RWPE2 (cell line): Measurements from ENCODE around the gene MAP2.

Experiments used
- ATAC-seq: fragments of 200-7000 bp; cut with Tn5 transposase; 3 replicates; pipeline ENCODE4 v1.9.1; 2021; ENCODE audit warnings: low read depth
- DNase-seq: peaks from one replicate; pipeline ENCODE4 v3.0.0-alpha.2; 2020; ENCODE audit warnings: low spot score
- H3K27ac ChIP-seq: fragments of 450-650 bp; 2 replicates; pipeline ENCODE4 v1.5.1; 2017; ENCODE audit warnings: mild to moderate bottlenecking; ENCODE audit not compliant: poor library complexity, severe bottlenecking
- H3K27me3 ChIP-seq: fragments of 250-450 bp; sonication (Bioruptor Pico); 2 replicates; pipeline ENCODE4 v1.5.1; 2021; ENCODE audit warnings: mild to moderate bottlenecking, moderate library complexity; ENCODE audit not compliant: insufficient read depth, poor library complexity, severe bottlenecking
- H3K36me3 ChIP-seq: fragments of 250-450 bp; sonication (Bioruptor Pico); 2 replicates; pipeline ENCODE4 v1.5.1; 2020; ENCODE audit warnings: low read depth, mild to moderate bottlenecking, moderate library complexity
- H3K4me1 ChIP-seq: fragments of 250-450 bp; sonication (Bioruptor Pico); 2 replicates; pipeline ENCODE4 v1.5.1; 2021; ENCODE audit warnings: mild to moderate bottlenecking, moderate library complexity; ENCODE audit not compliant: insufficient read depth, poor library complexity, severe bottlenecking
- H3K4me3 ChIP-seq: fragments of 250-450 bp; sonication (Bioruptor Pico); 2 replicates; pipeline ENCODE4 v1.5.1; 2021; ENCODE audit warnings: mild to moderate bottlenecking, moderate library complexity; ENCODE audit not compliant: severe bottlenecking
- H3K9me3 ChIP-seq: fragments of 250-450 bp; sonication (Bioruptor Pico); 2 replicates; pipeline ENCODE4 v1.5.1; 2021; ENCODE audit warnings: mild to moderate bottlenecking, moderate library complexity; ENCODE audit not compliant: severe bottlenecking
- TF ChIP-seq, protein P1 (sequence below): fragments of 450-650 bp; IDR thresholded peaks from one replicate; pipeline ENCODE4 v1.5.1; 2017; ENCODE audit warnings: mild to moderate bottlenecking, moderate library complexity; ENCODE audit not compliant: poor library complexity, severe bottlenecking

Gene MAP2

DNA sequence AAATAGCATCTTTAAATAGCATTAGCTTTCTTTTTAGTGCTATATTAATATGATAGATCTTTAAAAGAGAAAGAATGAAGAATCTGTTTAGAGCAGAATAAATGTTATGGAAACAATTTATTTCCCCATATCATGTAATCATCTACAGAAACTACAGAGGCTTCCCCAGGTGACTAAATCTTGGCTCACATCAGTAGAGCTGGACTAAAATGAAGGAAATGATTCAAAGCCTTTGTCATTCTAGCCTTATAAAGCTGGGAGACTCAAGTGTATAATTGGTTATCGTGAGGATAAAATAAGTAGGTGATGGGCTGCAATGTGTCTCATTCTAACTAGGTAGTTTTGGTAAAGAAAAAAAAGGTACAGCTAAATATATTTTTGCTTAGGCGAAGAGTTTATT, 264.5 kb downstream of the MAP2 start:
- DNase-seq (no peak), ATAC-seq (peak; percentile 67; the same call in 1 of the 3 replicates)
- peak overlapping the region; percentile 40 for H3K27ac ChIP-seq
- no peak overlapping the region for H3K4me3 ChIP-seq
- H3K9me3 ChIP-seq = no peaks in the 10 kb centered on the region
- TF ChIP-seq, protein P1, sequence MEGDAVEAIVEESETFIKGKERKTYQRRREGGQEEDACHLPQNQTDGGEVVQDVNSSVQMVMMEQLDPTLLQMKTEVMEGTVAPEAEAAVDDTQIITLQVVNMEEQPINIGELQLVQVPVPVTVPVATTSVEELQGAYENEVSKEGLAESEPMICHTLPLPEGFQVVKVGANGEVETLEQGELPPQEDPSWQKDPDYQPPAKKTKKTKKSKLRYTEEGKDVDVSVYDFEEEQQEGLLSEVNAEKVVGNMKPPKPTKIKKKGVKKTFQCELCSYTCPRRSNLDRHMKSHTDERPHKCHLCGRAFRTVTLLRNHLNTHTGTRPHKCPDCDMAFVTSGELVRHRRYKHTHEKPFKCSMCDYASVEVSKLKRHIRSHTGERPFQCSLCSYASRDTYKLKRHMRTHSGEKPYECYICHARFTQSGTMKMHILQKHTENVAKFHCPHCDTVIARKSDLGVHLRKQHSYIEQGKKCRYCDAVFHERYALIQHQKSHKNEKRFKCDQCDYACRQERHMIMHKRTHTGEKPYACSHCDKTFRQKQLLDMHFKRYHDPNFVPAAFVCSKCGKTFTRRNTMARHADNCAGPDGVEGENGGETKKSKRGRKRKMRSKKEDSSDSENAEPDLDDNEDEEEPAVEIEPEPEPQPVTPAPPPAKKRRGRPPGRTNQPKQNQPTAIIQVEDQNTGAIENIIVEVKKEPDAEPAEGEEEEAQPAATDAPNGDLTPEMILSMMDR = no peak
- H3K36me3 ChIP-seq = no peaks in the 10 kb centered on the region
- H3K27me3 ChIP-seq = no peaks in the 10 kb centered on the region
- H3K4me1 ChIP-seq = peaks cover 9% of the 10 kb centered on the region

DNA sequence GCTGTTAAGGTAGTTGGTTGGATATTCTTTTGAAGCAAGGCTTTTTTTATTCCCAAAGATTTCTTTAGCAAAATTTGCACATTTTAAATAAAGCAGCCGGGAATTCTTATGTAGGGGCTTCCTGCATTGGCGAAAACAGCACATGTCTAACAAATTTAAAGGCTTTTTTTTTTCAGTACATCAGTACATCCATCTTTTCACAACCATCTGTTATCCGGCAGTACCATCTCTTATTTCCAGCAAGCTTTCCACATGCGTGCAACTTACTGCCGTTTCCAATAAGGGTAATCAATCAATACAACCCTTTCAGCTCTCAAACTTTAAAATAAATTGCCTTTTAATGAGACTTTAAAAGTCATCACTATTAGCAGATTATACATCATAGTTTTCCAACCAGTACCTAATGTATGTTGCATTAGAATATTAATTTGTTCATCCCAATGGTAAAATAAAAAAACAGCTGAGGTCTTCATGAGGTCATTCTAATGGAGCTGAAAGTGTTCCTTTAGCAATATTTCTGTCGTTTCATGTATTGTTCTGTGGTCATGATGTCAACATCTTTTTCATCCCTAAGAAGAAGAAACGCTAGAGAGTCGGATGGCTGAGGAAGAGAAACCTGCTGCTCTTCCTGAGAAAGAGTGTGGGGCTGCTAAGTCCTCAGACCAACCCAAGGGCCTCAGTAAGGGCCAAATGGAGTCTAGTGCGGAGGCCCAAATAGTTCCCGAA, 266.3 kb downstream of the MAP2 start:
- Histone ChIP-seq H3K36me3 (no peaks in the 10 kb centered on the region), H3K4me1 (peaks cover 9% of the 10 kb centered on the region), H3K27me3 (no peaks in the 10 kb centered on the region), H3K27ac (no peak overlapping the region), H3K9me3 (no peaks in the 10 kb centered on the region), H3K4me3 (no peak overlapping the region)
- ATAC-seq = no peak
- no peak for DNase-seq
- TF ChIP-seq, protein P1 = no peak

DNA sequence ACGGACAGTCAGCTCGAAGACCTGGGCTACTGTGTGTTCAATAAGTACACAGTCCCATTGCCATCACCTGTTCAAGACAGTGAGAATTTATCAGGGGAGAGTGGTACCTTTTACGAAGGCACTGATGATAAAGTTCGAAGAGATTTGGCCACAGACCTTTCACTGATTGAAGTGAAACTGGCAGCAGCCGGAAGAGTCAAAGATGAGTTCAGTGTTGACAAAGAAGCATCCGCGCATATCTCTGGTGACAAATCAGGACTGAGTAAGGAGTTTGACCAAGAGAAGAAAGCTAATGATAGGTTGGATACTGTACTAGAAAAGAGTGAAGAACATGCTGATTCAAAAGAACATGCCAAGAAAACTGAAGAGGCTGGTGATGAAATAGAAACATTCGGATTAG, 270.9 kb downstream of the MAP2 start:
- no peaks in the 10 kb centered on the region for H3K27me3 ChIP-seq

DNA sequence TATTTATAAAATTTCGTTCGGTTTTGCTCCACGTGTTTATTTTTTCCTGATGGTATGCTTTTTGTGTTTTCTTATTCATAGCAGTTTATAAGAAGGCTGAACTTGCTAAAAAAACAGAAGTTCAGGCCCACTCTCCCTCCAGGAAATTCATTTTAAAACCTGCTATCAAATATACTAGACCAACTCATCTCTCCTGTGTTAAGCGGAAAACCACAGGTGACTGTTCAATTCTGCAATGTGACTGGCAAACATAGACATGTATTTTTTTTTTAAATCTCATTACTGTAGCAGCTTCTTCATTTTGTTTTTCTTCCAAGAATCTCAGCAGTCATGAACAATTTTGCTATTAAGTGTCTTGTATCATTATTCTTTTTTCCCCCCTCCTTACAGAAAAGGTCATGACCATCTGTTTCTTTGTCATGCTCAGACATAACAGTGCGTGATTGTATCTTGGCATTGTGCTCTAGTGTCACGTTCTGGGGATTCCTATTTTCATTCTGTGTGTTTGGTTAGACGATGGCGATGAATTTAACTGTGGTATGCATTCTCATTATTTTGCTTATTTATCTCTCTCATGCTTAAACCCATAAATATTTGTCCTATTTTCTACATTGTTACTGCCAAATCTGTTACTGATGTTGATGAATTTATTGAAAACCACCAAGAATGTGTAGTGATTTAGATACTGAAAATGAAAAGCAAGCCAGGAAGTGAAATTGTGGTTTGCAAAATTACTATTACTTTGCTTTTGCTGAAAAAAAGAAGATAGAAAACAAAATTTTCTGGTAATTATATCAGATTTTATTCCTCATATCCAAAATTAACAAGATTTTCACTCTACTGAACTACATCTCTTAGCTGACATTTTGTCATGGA, 273.2 kb downstream of the MAP2 start:
- Histone ChIP-seq H3K27me3 (no peaks in the 10 kb centered on the region), H3K27ac (no peak overlapping the region), H3K9me3 (no peaks in the 10 kb centered on the region), H3K36me3 (no peaks in the 10 kb centered on the region), H3K4me1 (no peaks in the 10 kb centered on the region), H3K4me3 (no peak overlapping the region)
- TF ChIP-seq, protein P1 = no peak
- DNase-seq = no peak
- no peak for ATAC-seq

More for the DNA sequence above, 270.9 kb downstream of the MAP2 start:
- ATAC-seq (no peak), DNase-seq (no peak)
- Histone ChIP-seq H3K27ac (no peak overlapping the region), H3K4me1 (no peaks in the 10 kb centered on the region), H3K36me3 (no peaks in the 10 kb centered on the region), H3K4me3 (no peak overlapping the region), H3K9me3 (no peaks in the 10 kb centered on the region)
- TF ChIP-seq, protein P1 = no peak
